SHP77 (cell line): ENCODE measurements around the gene TULP4.
"Not testable (repeated sequence)": the region's sequence is repeated elsewhere in the genome, so short reads cannot be mapped to it uniquely, and the experiment has no call there.

Source experiments
- DNase-seq, 2 experiments: peaks; one replicate each; lab custom pipeline; 2025; lab: John Stamatoyannopoulos, UW

TULP4 gene

GRCh38 chr6:158328952-158329351, 16.7 kb downstream of the TULP4 start:
- DNase-seq = no peak

- DNase-seq = no peak
Measured at GRCh38 chr6:158329531-158329930, 17.3 kb downstream of the TULP4 start.

- DNase-seq = no peak
Measured at GRCh38 chr6:158330016-158330415, 17.8 kb downstream of the TULP4 start.

GRCh38 chr6:158332237-158332636, 20.0 kb downstream of the TULP4 start:
- no peak for DNase-seq

GRCh38 chr6:158333094-158333493, 20.8 kb downstream of the TULP4 start:
- no peak for DNase-seq

DNA sequence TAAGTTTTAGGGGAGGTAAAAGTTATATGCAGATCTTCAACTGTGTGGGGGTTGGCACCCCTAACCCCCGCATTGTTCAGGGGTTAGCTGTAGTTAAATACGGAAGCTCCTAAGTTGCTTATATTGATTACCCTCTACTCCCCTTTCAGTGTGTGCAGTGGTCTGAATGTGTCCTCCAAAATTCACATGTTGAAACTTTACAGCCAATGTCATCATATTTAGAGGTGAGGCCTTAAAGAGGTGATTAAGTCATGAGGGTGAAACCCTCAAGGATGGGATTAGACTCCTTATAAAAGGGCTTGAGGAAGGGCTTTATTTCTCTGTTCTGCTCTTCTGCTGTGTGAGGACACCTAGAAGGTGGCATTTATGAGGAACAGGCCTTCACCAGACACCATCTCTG, 22.3 kb downstream of the TULP4 start:
- no peak for DNase-seq

DNA sequence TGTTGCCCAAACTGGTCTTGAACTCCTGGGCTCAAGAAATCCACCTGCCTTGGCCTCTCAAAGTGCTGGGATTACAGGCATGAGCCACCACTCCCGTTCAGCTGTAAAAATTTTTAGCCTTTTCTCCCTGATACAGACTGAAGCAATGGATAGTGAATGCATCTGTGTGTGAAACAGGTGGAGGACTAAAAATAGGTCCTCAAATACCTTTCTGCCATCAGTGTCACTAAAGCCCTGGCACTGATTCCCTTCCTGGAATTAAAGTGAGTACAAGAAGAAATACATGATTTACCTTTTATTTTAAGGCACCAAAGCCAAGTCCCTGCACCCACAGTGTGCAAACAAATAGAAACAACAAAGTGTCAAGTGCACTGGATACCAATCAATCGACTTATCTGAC, 25.1 kb downstream of the TULP4 start:
- no peak for DNase-seq

DNA sequence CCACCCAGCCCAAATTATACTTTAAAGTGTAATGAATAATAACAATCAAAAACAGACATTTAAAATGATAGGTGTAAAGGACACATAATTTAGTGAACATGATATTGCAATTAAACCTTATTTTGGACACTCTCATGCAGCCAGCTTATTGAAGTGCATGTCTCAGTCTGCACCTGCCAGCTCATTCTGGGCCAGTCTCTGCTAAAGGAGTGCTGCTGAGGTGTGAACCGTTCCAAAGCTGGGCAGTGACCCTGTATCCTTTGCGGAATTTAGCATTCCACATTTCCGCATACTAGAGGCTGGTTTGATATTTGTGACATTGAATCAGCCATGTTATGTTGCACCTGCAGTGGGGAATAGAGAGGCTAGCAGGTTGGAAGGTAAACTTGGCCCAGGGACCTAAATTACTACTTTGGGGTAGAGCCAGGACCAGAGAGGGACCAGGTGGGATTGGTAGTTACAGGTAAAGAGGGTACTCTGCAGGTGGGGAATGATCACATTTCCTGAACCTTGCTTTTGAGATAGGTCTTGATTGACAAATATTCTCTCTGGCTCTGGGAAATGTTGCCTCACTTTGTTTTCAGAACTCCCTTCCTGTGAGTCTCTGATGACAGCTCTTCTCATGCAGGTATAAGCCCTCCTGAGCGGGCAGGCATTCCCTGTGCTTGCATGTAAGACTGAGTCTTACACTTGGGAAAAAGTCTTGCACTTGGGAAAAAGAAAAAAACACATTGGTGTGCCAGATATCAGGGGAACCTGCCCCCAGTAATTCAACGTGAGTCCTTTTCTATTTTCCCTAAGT, 26.2 kb downstream of the TULP4 start:
- no peak for DNase-seq

GRCh38 chr6:158339197-158339596, 26.9 kb downstream of the TULP4 start:
- not testable (repeated sequence) for DNase-seq

- no peak for DNase-seq
Measured at GRCh38 chr6:158340252-158340651, 28.0 kb downstream of the TULP4 start.

- DNase-seq = no peak
Measured at GRCh38 chr6:158344534-158344933, 32.3 kb downstream of the TULP4 start.

DNA sequence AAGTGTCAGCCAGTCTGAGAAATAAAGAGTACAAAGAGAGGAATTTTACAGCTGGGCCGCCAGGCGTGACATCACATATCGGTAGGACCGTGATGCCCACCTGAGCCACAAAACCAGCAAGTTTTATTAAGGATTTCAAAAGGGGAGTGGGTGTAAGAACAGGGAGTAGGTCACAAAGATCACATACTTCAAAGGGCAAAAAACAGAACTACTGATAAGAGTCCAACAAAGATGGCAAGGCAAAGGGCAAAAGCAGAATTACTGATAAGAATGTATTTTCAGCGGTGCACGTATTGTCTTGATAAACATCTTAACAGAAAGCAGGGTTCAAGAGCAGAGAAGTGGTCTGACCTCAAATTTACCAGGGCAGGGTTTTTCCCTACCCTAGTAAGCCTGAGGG, 33.2 kb downstream of the TULP4 start:
- DNase-seq = not testable (repeated sequence)

DNA sequence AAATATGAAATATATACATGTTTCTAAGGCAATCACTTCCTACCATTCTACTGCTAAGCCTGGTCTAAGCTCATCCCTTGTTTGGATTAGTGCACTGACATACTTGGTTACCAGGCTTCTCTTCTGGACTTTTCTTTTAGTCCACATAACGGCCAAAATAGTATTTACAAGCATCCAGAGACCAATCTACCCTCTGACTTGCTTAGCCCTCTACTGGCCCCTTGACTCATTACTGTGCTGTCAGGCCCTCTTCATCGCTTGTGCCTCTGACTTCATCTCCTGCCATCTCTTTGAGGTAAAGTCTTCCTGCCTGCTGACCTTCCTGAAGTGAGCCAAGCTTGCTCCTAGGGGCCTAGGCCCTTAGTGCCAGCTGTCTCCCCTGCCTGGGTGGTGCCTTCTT, 35.1 kb downstream of the TULP4 start:
- no peak for DNase-seq

DNA sequence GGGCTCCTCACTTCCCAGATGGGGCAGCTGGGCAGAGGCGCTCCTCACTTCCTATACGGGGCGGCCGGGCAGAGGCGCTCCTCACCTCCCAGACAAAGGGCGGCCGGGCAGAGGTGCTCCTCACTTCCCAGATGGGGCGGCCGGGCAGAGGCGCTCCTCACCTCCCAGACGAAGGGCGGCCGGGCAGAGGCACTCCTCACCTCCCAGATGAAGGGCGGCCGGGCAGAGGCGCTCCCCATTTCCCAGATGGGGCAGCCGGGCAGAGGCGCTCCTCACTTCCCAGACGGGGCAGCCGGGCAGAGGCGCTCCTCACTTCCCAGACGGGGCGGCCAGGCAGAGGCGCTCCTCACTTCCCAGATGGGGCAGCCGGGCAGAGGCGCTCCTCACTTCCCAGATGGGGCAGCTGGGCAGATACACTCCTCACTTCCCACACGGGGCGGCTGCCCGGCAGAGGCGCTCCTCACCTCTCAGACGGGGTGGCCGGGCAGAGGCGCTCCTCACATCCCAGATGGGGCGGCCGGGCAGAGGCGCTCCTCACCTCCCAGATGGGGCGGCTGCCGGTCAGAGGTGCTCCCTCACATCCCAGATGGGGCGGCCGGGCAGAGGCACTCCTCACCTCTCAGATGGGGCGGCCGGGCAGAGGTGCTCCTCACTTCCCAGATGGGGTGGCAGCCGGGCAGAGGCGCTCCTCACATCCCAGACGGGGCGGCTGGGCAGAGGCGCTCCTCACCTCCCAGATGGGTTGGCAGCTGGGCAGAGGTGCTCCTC, 36.7 kb downstream of the TULP4 start:
- not testable (repeated sequence) for DNase-seq

DNA sequence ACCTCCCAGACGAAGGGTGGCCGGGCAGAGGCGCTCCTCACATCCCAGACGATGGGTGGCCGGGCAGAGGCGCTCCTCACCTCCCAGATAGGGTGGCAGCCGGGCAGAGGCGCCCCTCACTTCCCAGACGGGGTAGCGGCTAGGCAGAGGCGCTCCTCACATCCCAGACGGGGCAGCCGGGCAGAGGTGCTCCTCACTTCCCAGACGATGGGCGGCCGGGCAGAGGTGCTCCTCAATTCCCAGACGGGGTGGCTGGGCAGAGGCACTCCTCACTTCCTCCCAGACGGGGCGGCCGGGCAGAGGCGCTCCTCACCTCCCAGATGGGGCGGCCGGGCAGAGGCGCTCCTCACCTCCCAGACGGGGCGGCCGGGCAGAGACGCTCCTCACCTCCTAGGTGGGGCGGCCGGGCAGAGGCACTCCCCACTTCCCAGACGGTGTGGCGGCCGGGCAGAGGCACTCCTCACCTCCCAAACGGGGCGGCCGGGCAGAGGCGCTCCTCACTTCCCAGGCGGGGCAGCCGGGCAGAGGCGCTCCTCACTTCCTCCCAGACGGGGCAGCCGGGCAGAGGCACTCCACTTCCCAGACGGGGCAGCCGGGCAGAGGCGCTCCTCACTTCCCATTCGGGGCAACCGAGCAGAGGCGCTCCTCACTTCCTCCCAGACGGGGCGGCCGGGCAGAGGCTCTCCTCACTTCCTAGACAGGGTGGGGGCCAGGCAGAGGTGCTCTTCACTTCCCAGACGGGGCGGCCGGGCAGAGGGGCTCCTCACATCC, 37.4 kb downstream of the TULP4 start:
- DNase-seq = not testable (repeated sequence)

DNA sequence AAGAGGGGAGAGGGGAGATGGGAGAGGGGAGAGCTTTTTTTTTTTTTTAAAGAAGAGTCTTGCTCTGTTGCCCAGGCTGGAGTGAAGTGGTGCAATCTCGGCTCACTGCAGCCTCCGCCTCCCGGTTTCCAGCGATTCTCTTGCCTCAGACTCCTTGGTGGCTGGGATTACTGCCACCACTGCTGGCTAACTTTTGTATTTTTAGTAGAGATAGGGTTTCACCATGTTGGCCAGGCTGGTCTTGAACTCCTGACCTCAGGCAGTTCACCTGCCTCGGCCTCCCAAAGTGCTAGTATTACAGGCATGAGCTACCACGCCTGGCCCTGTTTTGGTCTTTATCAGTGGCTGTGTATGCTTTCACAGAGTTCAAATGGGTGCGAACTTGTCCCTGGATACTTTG, 38.5 kb downstream of the TULP4 start:
- DNase-seq = not testable (repeated sequence)

- peak in 1 of 2 experiments; percentile 40 for DNase-seq
Measured at GRCh38 chr6:158353883-158354877, 41.9 kb downstream of the TULP4 start.

GRCh38 chr6:158356586-158357546, 44.6 kb downstream of the TULP4 start:
- no peak for DNase-seq

DNA sequence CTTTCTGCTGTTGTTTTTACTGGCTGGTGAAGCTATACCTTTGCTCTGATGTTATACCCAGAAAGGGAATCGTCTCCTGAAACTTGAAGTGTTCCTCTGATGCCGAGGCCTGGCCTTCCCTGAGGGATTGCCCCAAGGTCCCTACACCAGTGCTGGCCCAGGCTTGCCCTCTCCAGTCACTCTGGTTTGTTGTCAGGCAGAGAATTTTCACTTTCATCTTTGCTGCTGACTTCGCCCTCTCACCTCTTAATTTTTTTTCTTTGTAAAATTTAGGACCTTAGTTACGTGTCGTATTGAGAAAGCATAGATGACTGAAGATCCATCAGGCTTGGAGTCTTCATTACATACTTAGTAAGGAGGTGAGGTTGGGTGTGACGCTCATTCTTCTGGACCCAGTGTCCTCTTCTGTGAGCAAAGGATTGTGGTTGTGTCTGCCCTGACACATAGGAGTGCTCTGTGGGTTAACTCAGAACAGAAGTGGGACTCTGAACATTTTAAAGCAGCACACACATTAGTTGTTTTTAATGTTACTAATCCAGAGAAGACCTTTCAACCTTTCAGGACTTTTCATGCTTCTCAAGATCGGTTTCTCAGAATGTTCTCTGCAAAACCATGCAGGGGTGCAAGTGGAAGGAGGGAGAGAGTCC, 45.4 kb downstream of the TULP4 start:
- DNase-seq = no peak
